NOMO-1 treated with dmso at 0.1 percent for 144 hours (cell line): ENCODE results near the gene CYREN.
"Not testable (repeated sequence)": the region's sequence is repeated elsewhere in the genome, so short reads cannot be mapped to it uniquely, and the experiment has no call there.

Source experiments
- DNase-seq: peaks from one replicate; lab custom pipeline; 2025; ENCODE audit not compliant: unreplicated experiment; lab: John Stamatoyannopoulos, UW

The CYREN gene

GRCh38 chr7:135170274-135170997 is at the start of gene CYREN:
Gene CYREN, minus strand, starts transcription at chr7:135170707. Its CDS starts 1,785 bp downstream, at chr7:135168922.
- peak; percentile 74 for DNase-seq

GRCh38 chr7:135217645-135218509 is 47.4 kb upstream of the CYREN start:
- DNase-seq = no peak

GRCh38 chr7:135215698-135216097 is 45.2 kb upstream of the CYREN start:
- no peak for DNase-seq

- DNase-seq = no peak
These were observed 44.7 kb upstream of the CYREN start for GRCh38 chr7:135215180-135215579.

- no peak for DNase-seq
These were observed 43.3 kb upstream of the CYREN start for GRCh38 chr7:135213831-135214230.

- not testable (repeated sequence) for DNase-seq
These were observed 41.6 kb upstream of the CYREN start for GRCh38 chr7:135211946-135212685.

- DNase-seq = peak; percentile 79
These were observed 40.9 kb upstream of the CYREN start, which contains the start of gene WDR91 for GRCh38 chr7:135211179-135211945. Gene WDR91, minus strand, starts transcription at chr7:135211526. Its CDS starts 24 bp downstream, at chr7:135211502.

GRCh38 chr7:135210888-135211178 is 40.3 kb upstream of the CYREN start:
- DNase-seq = no peak

GRCh38 chr7:135209225-135209834 is 38.8 kb upstream of the CYREN start:
- no peak for DNase-seq

- DNase-seq = no peak
These were observed 37.7 kb upstream of the CYREN start for GRCh38 chr7:135208102-135208793.

GRCh38 chr7:135207406-135208101 is 37.0 kb upstream of the CYREN start:
- no peak for DNase-seq

GRCh38 chr7:135206941-135207391 is 36.5 kb upstream of the CYREN start:
- no peak for DNase-seq

- no peak for DNase-seq
These were observed 35.3 kb upstream of the CYREN start for GRCh38 chr7:135205850-135206249.

- DNase-seq = no peak
These were observed 34.4 kb upstream of the CYREN start for GRCh38 chr7:135204876-135205275.

GRCh38 chr7:135204341-135204749 is 33.8 kb upstream of the CYREN start:
- DNase-seq = no peak

GRCh38 chr7:135201350-135201749 is 30.8 kb upstream of the CYREN start:
- DNase-seq = no peak

GRCh38 chr7:135200821-135201331 is 30.4 kb upstream of the CYREN start:
- DNase-seq = no peak

GRCh38 chr7:135199439-135199838 is 28.9 kb upstream of the CYREN start:
- no peak for DNase-seq
